NCI-H2171 (cell line): ENCODE results near the gene IL21R.
"Not testable (repeated sequence)": the region's sequence is repeated elsewhere in the genome, so short reads cannot be mapped to it uniquely, and the experiment has no call there.

Experiments used
- DNase-seq: peaks from one replicate; lab custom pipeline; 2025; lab: John Stamatoyannopoulos, UW

Gene IL21R

GRCh38 chr16:27402569-27402963 is 592 bp downstream of the IL21R start:
- no peak for DNase-seq

DNA sequence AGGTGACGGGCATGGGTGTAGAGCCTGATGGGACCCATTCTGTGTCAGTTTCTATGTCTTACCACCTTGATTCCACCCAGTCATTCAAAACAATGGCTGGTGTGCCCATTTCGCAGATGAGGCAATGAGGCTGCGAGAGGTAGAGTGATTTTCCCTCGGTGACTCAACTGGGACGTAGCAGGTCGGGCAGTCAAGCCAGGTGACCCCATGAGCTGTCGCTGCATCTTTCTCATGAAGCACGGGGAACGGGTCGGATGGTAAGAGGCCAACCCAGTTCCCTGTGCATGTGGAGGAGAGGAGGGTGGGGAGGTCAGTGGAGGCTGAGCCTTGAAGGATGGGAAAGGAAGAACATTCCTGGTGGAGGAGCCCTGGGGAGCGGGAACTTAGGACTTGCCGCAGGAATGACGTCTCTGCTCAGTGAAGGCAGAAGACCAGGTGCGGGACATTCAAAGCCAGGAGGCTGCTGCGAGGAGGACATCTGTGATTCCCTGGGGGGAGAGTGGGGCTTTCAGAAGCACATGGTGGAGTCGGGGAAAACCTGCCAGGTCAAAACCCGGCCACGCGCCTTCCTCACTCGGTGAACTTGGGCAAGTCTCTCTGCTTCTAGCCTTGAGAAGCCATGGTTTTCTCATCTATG is 1.1 kb downstream of the IL21R start:
- DNase-seq: no peak

DNA sequence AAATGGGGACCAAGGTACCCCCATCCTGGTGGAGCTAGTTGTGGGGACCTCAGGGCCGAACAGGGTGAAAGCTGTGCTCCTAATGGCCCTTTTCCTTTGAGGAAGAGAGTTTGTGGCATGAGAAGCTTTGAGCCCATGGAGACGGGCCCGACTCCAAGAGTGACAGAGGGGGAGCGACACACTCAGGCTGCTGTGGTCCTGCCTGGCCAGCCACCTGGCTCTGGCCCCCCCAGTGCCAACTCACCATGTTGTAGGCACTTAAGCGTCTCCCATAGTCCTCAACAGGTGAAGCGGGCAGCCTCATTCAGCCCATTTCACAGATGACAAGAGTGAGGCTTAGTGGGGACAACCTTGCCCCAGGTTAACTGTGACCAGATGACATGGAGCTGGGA is 1.6 kb downstream of the IL21R start:
- DNase-seq: no peak

- DNase-seq: no peak
Measured at GRCh38 chr16:27404163-27404823, 2.3 kb downstream of the IL21R start.

GRCh38 chr16:27405546-27406451 is 3.8 kb downstream of the IL21R start:
- DNase-seq: no peak

DNA sequence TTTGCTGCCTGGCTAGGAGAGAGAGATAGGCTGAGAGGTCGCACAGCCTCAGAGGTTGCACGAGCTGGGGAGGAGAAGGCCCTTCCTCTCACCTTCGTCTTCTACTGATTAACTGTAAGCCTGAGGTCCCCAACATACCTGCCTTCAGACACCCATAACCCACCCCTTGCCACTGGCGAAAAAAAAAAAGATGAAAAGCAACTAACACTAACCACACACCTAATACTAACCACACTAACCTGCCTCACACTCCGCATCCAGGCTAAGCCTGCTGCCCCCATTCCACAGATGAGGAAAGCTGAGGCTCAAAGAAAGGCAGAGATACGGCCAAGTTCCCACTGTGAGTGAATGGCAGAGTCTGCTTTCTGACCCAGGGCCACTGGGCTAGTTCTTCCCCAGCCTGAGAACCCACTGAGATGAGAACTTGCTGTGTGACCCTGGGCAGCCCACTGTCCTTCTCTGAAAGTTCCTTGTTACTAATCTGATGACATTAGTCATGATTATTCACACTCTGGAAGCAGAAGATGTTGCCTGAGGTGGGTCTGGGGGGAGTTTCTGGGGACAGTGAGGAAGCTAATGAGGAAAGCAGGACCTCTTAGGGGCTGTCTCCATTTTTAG is 4.6 kb downstream of the IL21R start:
- no peak for DNase-seq

DNA sequence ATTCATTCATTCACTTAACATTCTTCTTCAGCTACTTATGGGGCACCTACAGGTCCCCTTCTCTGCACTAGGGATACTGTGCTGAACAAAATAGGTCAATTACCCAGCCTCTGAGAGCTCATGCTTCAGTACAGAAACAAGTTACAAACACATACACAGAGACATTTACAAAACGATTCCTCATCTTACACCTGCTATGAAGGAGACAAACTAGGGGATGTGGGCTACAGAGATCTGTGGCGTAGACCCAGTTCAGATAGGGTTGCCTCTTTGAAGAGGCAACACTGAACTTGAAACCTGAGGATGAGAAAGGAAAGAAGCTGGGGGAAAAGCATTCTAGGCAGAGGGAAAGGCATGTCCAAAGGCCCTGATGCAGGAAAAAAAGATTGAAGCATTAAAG is 5.2 kb downstream of the IL21R start:
- DNase-seq: no peak

- no peak for DNase-seq
Measured at GRCh38 chr16:27408012-27408601, 6.1 kb downstream of the IL21R start.

DNA sequence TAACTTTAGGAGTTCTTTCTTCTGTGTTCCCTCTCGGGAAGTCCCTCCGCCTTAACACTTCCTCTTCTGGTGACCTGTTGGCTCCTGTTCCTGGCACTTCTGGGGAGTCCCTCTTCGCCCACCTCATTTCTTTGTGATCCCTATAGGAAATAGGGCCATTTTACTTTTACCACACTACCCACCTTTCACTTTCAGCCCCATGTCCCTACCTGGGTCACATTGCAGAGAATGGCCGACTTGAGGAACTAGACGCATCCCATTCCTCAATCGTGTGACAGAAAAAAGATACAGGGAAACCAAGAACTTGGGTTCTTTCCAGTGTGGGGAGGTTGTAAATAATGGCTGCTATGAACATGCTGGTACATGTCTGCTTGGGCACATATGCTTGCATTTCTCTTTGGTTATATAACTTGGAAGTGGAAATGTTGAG is 6.6 kb downstream of the IL21R start:
- no peak for DNase-seq

- DNase-seq: not testable (repeated sequence)
Measured at GRCh38 chr16:27409958-27410357, 8.0 kb downstream of the IL21R start.

GRCh38 chr16:27410761-27411160 is 8.8 kb downstream of the IL21R start:
- DNase-seq: no peak

GRCh38 chr16:27413956-27414355 is 12.0 kb downstream of the IL21R start:
- no peak for DNase-seq

DNA sequence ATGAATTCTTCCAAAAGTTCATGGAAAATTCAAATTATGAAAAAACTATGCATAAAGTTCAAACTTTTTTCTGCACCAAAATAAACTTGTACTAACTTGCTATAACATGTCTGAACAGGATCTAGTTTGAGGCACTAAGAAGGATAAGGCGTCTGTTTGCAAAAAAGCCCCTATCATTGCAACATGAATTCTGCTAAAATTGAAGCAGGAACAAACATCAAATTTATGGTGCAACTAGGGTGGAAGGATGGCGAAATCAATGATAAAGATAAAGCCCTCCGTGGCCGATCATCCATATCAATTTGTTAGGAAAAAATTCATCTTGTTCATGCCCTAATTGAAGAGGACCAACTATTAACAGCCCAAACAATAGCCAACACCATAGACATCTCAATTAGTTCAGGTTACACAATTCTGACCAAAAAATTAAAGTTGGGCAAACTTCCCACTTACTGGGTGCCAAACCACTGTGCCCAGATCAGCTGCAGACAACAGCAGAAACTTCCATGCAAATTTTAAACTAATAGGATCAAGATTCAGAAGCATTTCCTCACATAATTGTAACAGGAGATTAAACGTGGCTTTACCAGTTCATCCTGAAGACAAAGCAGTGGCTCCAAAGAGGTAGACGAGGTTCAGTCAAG is 12.9 kb downstream of the IL21R start:
- no peak for DNase-seq

GRCh38 chr16:27417047-27417671 is 15.2 kb downstream of the IL21R start:
- no peak for DNase-seq

- no peak for DNase-seq
Measured at GRCh38 chr16:27421961-27422740, 20.2 kb downstream of the IL21R start.

DNA sequence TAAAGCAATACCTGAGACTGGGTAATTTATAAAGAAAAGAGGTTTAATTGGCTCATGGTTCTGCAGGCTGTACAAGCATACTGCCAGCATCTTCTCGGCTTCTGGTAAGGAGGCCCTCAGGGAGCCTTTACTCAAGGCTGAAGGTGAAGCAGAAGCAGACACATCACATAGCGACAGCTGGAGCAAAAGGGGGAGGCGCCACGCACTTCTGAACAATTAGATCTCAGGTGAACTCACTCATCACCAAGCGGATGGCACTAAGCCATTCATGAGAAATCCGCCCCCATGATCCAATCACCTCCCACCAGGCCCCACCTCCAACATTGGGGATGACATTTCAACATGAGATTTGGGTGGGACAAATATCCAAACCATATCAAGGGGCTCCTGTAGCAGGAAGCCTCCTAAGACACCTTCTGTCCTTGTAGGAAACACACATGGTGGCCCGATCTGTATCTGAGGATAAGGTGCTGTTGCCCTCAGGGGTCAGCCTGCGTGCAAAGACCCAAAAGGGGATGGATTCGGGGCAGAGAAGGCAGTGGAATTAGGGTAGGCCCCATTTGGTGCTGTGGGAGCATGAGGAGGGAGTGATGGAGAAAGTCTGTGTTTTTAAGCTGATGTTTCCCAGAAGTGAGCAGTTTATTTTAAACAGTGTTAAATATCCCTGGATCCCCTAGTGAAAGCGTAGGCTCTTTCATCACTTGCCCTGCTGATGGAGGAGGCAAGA is 23.0 kb downstream of the IL21R start:
- DNase-seq: no peak

DNA sequence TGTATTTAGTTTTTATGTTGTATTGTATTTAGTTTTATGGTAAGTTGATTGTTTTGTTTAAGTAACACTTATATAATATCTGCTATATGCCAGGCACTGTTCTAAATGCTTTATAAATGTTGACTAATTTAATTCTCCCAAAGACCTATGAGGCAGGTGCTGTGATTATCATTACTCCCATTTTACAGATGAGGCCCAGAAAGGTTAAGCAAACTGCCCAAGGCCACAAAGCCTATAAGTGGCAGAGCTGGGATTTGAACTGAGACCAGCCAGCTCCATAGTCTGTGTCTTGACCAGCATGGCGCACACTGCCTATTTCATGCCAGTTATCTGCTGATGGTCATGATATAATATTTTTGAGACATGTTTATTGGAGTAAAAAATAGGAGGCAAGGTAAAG is 24.0 kb downstream of the IL21R start:
- no peak for DNase-seq

GRCh38 chr16:27426423-27427408 is 24.7 kb downstream of the IL21R start:
- no peak for DNase-seq
